Measurements from ENCODE around the gene MYL12A. TPM values are rescaled to one million over a fixed set of nuclear protein-coding genes. Genes with fewer than 3 reads are reported as not detected.

Gene MYL12A
- total RNA-seq, 2 donors from 2014 or later = 102 to 174 TPM

- Histone ChIP-seq H3K27me3 (no peaks in the 10 kb centered on the region), H3K36me3 (replicated peaks in 1 of 2; ENCODE audit: insufficient read depth in 1 of 2, low read depth in 2 of 2) (no peaks in the 10 kb centered on the region), H3K4me1 (peaks cover 33% of the 10 kb centered on the region), H3K27ac (peak overlapping the region; percentile 53 to 73 (median 72)), H3K9me3 (no peaks in the 10 kb centered on the region), H3K4me3 (peak overlapping the region; percentile 29 to 31)
- TF ChIP-seq CTCF (IDR thresholded peaks at IDR 0.05) = peak in 5 of 7 experiments; percentile 9 to 54 (median 35)
- peak; percentile 40 to 90 (median 76) for TF ChIP-seq POLR2A (IDR thresholded peaks at IDR 0.05)
- DNase-seq = peak; percentile 94 to 98 (median 95)
- 2 to 10% methylated on average over 14 to 18 of the region's 18 CpGs for WGBS, 2 donors
- intact Hi-C loops (cut with DNase I) = no loop called here
- peak; percentile 95 for ATAC-seq
Measured at GRCh38 chr18:3297025-3297984, 49.7 kb downstream of the MYL12A start.

GRCh38 chr18:3304832-3305231, 57.2 kb downstream of the MYL12A start:
- no peaks in the 10 kb centered on the region for H3K4me1 ChIP-seq
- 55 to 100% methylated on average over 1 of the region's 1 CpG for WGBS, 2 donors
- no peak for TF ChIP-seq POLR2A (IDR thresholded peaks at IDR 0.05)
- no peak for TF ChIP-seq CTCF (IDR thresholded peaks at IDR 0.05)
- no peak for DNase-seq
- no peaks in the 10 kb centered on the region for H3K36me3 ChIP-seq (replicated peaks in 1 of 2; ENCODE audit: insufficient read depth in 1 of 2, low read depth in 2 of 2)
- no peaks in the 10 kb centered on the region for H3K9me3 ChIP-seq
- intact Hi-C loops (cut with DNase I) = no loop called here
- no peak for ATAC-seq
- H3K27me3 ChIP-seq = no peaks in the 10 kb centered on the region
- H3K27ac ChIP-seq = no peak overlapping the region
- H3K4me3 ChIP-seq = no peak overlapping the region

- intact Hi-C loops (cut with DNase I) = no loop called here
- no peak overlapping the region for H3K27ac ChIP-seq
- no peaks in the 10 kb centered on the region for H3K4me1 ChIP-seq
- H3K9me3 ChIP-seq = no peaks in the 10 kb centered on the region
- DNase-seq (peak in 1 of 4 donors; percentile 14), ATAC-seq (no peak)
- TF ChIP-seq CTCF (IDR thresholded peaks at IDR 0.05) = no peak
- no peak for TF ChIP-seq POLR2A (IDR thresholded peaks at IDR 0.05)
- no peaks in the 10 kb centered on the region for H3K36me3 ChIP-seq (replicated peaks in 1 of 2; ENCODE audit: insufficient read depth in 1 of 2, low read depth in 2 of 2)
- WGBS, 2 donors = 60 to 74% methylated on average over 7 of the region's 7 CpGs
- H3K4me3 ChIP-seq = no peak overlapping the region
- H3K27me3 ChIP-seq = no peaks in the 10 kb centered on the region
Measured at GRCh38 chr18:3305354-3305762, 57.8 kb downstream of the MYL12A start.

Other genes with a start within 250 kb of the MYL12A start
- 10 to 100 TPM; 10.9 to 35.3 TPM for gene LPIN2, start 234.7 kb upstream of the MYL12A start, total RNA-seq
- 10 to 100 TPM; 10.9 to 21.8 TPM for gene MYOM1, start 27.8 kb upstream of the MYL12A start, total RNA-seq
- 100 to 1,000 TPM in 1 of 2 donors, 10 to 100 TPM in 1; 84.7 to 121 TPM for gene MYL12B, start 14.3 kb downstream of the MYL12A start, total RNA-seq
- 10 to 100 TPM; 17.1 to 23.1 TPM for gene TGIF1, start 202.4 kb downstream of the MYL12A start, total RNA-seq

Data from body of pancreas (tissue), 4 donors.